Sigmoid colon (tissue), 7 donors: Measurements from ENCODE around the gene DYNLT4. TPM values are rescaled to one million over a fixed set of nuclear protein-coding genes. Genes with fewer than 3 reads are reported as not detected.
"Not testable (repeated sequence)": the region's sequence is repeated elsewhere in the genome, so short reads cannot be mapped to it uniquely, and the experiment has no call there.

Experiments
- DNase-seq: peaks from one replicate; pipeline ENCODE4 v3.0.0-alpha.2; 2019
- H3K27ac ChIP-seq, 4 donors: fragments of 200-600 bp; sonication (generic); one replicate each; pipeline ENCODE4 v1.5.1; 2016 to 2019; ENCODE audit warnings: mild to moderate bottlenecking in 1 of 4
- H3K27me3 ChIP-seq, 3 donors: fragments of 200-600 bp; sonication (generic); one replicate each; pipeline ENCODE4 v1.5.1; 2019; ENCODE audit warnings: mild to moderate bottlenecking in 1 of 3
- H3K36me3 ChIP-seq, 4 donors: fragments of 200-600 bp; sonication (generic); one replicate each; pipeline ENCODE4 v1.5.1; 2016 to 2019
- H3K4me1 ChIP-seq, 4 donors: fragments of 200-600 bp; sonication (generic); one replicate each; pipeline ENCODE4 v1.5.1; 2017 to 2019
- H3K4me3 ChIP-seq, 4 donors: fragments of 200-600 bp; sonication (generic); one replicate each; pipeline ENCODE4 v1.5.1; 2017 to 2019; ENCODE audit warnings: mild to moderate bottlenecking in 2 of 4, moderate library complexity in 1 of 4
- H3K9me3 ChIP-seq, 4 donors: fragments of 200-600 bp in 3 of 4; sonication (generic) in 3 of 4; one replicate each; pipeline versions ENCODE4 v1.5.1 to v1.6.1; 2013 to 2019
- EP300 ChIP-seq, 4 donors: sonication (generic); formaldehyde crosslinking; IDR thresholded peaks; one replicate each; pipeline ENCODE4 v1.6.1; 2017; ENCODE audit warnings: antibody characterized with exemption in 4 of 4
- POLR2A ChIP-seq, 2 donors: fragments of 450-650 bp; IDR thresholded peaks; one replicate each; pipeline ENCODE4 v1.6.1; 2016; ENCODE audit warnings: antibody characterized with exemption in 2 of 2, mild to moderate bottlenecking in 2 of 2, moderate library complexity in 2 of 2
- POLR2AphosphoS5 ChIP-seq, 4 donors: sonication (generic); formaldehyde crosslinking; IDR thresholded peaks; one replicate each; pipeline ENCODE4 v1.6.1; 2017; ENCODE audit warnings: antibody characterized with exemption in 4 of 4
- WGBS, 2 donors: extraction: QIAGEN DNeasy Blood & Tissue Kit; methylation state at CpG; one replicate each; pipeline ENCODE4 v1.1.7; 2013; 5-methylcytosine and 5-hydroxymethylcytosine counted together
- intact Hi-C: fragments of 100-400 bp; cut with DNase I; formaldehyde crosslinking; loops from one replicate; pipeline ENCODE4 v1.15.1; 2023
- polyA plus RNA-seq, 3 donors: library from polyadenylated mRNA; stranded (reverse); fragments of 200-250 nt; gene quantifications; one replicate each; pipeline ENCODE4 v1.2.3, GENCODE V29; 2013
- total RNA-seq, 4 donors: library from RNA; depleted of rRNA; stranded (reverse); fragments of >200 nt; gene quantifications; one replicate each; pipeline ENCODE4 v1.1.0, GENCODE V29; 2016
- TF ChIP-seq, protein P1 (sequence below), 4 experiments: fragments of 450-650 bp in 3 of 4; fragments of 200-600 bp in 1 of 4; IDR thresholded peaks; one replicate each; pipeline ENCODE4 v1.5.1; 2016 to 2019; ENCODE audit warnings: antibody characterized with exemption in 4 of 4, mild to moderate bottlenecking in 3 of 4, moderate library complexity in 2 of 4
- donor health status: healthy with polysubstance abuse.
- donor health status: Bipolar disorder and iron deficiency.
- donor health status: healthy.

The DYNLT4 gene
- total and polyA plus RNA-seq, 7 donors: 0.20 to 1.1 TPM; not detected in 5

GRCh38 chr1:44812822-44813543 is 5.8 kb upstream of the DYNLT4 start:
- intact Hi-C loops: no loop called here
- no peaks in the 10 kb centered on the region for H3K36me3 ChIP-seq
- 69 to 70% methylated on average over 48 of the region's 48 CpGs for WGBS, 2 donors
- peak overlapping the region; percentile 86 to 98 (median 88) for H3K27ac ChIP-seq
- H3K4me3 ChIP-seq: peak overlapping the region; percentile 52 to 68 (median 60)
- TF ChIP-seq EP300 (IDR thresholded peaks at IDR 0.05) (no peak), POLR2A (IDR thresholded peaks at IDR 0.05) (no peak), POLR2AphosphoS5 (IDR thresholded peaks at IDR 0.05) (no peak)
- TF ChIP-seq, protein P1, sequence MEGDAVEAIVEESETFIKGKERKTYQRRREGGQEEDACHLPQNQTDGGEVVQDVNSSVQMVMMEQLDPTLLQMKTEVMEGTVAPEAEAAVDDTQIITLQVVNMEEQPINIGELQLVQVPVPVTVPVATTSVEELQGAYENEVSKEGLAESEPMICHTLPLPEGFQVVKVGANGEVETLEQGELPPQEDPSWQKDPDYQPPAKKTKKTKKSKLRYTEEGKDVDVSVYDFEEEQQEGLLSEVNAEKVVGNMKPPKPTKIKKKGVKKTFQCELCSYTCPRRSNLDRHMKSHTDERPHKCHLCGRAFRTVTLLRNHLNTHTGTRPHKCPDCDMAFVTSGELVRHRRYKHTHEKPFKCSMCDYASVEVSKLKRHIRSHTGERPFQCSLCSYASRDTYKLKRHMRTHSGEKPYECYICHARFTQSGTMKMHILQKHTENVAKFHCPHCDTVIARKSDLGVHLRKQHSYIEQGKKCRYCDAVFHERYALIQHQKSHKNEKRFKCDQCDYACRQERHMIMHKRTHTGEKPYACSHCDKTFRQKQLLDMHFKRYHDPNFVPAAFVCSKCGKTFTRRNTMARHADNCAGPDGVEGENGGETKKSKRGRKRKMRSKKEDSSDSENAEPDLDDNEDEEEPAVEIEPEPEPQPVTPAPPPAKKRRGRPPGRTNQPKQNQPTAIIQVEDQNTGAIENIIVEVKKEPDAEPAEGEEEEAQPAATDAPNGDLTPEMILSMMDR (IDR thresholded peaks at IDR 0.05): no peak
- no peaks in the 10 kb centered on the region for H3K27me3 ChIP-seq
- peaks cover 0 to 57% (median 40%) of the 10 kb centered on the region in 4 donors for H3K4me1 ChIP-seq
- no peaks in the 10 kb centered on the region for H3K9me3 ChIP-seq
- peak; percentile 71 for DNase-seq

- intact Hi-C loops: no loop called here
- WGBS, 2 donors: 82 to 89% methylated on average over 8 of the region's 8 CpGs
- H3K27ac ChIP-seq: peak overlapping the region in 2 of 4 donors; percentile 97 to 98
- DNase-seq: peak; percentile 38
- H3K4me1 ChIP-seq: peaks cover 0 to 74% (median 57%) of the 10 kb centered on the region in 4 donors
- TF ChIP-seq EP300 (IDR thresholded peaks at IDR 0.05): no peak
- TF ChIP-seq, protein P1 (IDR thresholded peaks at IDR 0.05): no peak
- TF ChIP-seq POLR2AphosphoS5 (IDR thresholded peaks at IDR 0.05): no peak
- TF ChIP-seq POLR2A (IDR thresholded peaks at IDR 0.05): no peak
- no peaks in the 10 kb centered on the region for H3K27me3 ChIP-seq
- H3K36me3 ChIP-seq: peaks cover 0 to 1% (median 0%) of the 10 kb centered on the region in 4 donors
- H3K4me3 ChIP-seq: no peak overlapping the region
- H3K9me3 ChIP-seq: no peaks in the 10 kb centered on the region
These were observed 4.1 kb upstream of the DYNLT4 start for GRCh38 chr1:44811234-44811633.

- DNase-seq, H3K4me3 ChIP-seq, intact Hi-C loops, H3K27me3 ChIP-seq, H3K36me3 ChIP-seq, H3K9me3 ChIP-seq: not testable (repeated sequence)
- H3K27ac ChIP-seq: peak overlapping the region in 3 of 4 donors; percentile 88 to 98 (median 97)
- WGBS, 2 donors: 90 to 94% methylated on average over 4 of the region's 4 CpGs
- H3K4me1 ChIP-seq: peaks cover 0 to 79% (median 61%) of the 10 kb centered on the region in 4 donors
These were observed 3.6 kb upstream of the DYNLT4 start for GRCh38 chr1:44810762-44811105.

DNA sequence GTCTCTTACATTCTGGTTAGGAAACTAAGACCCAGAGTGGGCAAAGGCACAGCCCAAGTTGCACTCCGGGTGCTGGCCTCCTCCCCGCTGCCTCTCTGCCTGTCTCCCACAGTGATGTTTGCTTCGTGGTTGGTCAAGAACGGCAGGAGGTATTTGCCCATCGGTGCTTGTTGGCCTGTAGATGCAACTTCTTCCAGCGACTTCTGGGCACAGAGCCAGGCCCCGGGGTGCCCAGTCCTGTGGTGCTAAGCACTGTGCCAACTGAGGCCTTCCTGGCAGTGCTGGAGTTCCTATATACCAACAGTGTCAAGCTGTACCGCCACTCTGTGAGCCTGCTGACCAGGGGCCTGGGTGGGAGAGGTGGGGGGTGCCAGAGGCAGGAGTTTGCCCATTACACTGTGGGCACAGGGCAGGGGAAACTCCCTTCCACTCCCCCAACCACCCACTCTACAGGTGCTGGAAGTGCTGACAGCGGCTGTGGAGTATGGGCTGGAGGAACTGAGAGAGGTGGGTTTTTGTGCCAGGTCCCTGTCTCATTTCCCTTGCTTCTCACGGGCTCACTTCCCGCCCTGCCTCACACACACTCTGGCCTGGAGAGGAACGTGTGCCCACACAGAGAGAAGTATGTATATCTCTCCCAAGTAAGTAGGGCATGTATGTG is 3.1 kb upstream of the DYNLT4 start:
- H3K27me3 ChIP-seq: no peaks in the 10 kb centered on the region
- peaks cover 0 to 11% (median 0%) of the 10 kb centered on the region in 4 donors for H3K36me3 ChIP-seq
- 50 to 62% methylated on average over 12 of the region's 12 CpGs for WGBS, 2 donors
- intact Hi-C loops: no loop called here
- TF ChIP-seq, protein P1 (IDR thresholded peaks at IDR 0.05): no peak
- no peak for TF ChIP-seq POLR2AphosphoS5 (IDR thresholded peaks at IDR 0.05)
- no peak for TF ChIP-seq EP300 (IDR thresholded peaks at IDR 0.05)
- H3K9me3 ChIP-seq: no peaks in the 10 kb centered on the region
- H3K27ac ChIP-seq: peak overlapping the region; percentile 88 to 98 (median 95)
- DNase-seq: peak; percentile 84
- H3K4me3 ChIP-seq: peak overlapping the region in 1 of 4 donors; percentile 35
- peaks cover 0 to 80% (median 61%) of the 10 kb centered on the region in 4 donors for H3K4me1 ChIP-seq
